ENCODE measurements around the gene HSPB6. TPM values are rescaled to one million over a fixed set of nuclear protein-coding genes. Genes with fewer than 3 reads are reported as not detected.
"Not testable (repeated sequence)": the region's sequence is repeated elsewhere in the genome, so short reads cannot be mapped to it uniquely, and the experiment has no call there.

Gene HSPB6
- total and polyA plus RNA-seq, 2 experiments from 2014 or later, result 14.1 to 220 TPM

- H3K9me3 ChIP-seq (ENCODE audit: low read depth), result no peaks in the 10 kb centered on the region
- H4K20me1 ChIP-seq (ENCODE audit: insufficient read depth), result no peaks in the 10 kb centered on the region
- H3K79me2 ChIP-seq (ENCODE audit: insufficient read depth), result no peaks in the 10 kb centered on the region
- 3 to 8% methylated on average over 9 to 15 of the region's 15 CpGs for WGBS, 2 experiments (ENCODE audit: low coverage in 1 of 2, low lambda C conversion rate in 2 of 2, missing lambda C conversion rate in 2 of 2)
- no peak overlapping the region for H2AFZ ChIP-seq
- H3F3A ChIP-seq (ENCODE audit: insufficient read depth), result no peaks in the 10 kb centered on the region
- no peaks in the 10 kb centered on the region for H3K9me2 ChIP-seq (ENCODE audit: insufficient read depth)
- in situ Hi-C loops (cut with MboI), result no loop called here
- no peak overlapping the region for H3K4me3 ChIP-seq
- no peak for DNase-seq
- no peak for TF ChIP-seq EZH2phosphoT487 (IDR thresholded peaks at IDR 0.05; ENCODE audit: insufficient read depth, low read depth)
- H3K27me3 ChIP-seq (replicated peaks; ENCODE audit: insufficient read depth), result peaks cover 34% of the 10 kb centered on the region
- H3K36me3 ChIP-seq (ENCODE audit: low read depth), result no peaks in the 10 kb centered on the region
- H3K4me1 ChIP-seq (ENCODE audit: insufficient read depth), result no peaks in the 10 kb centered on the region
- no peak overlapping the region for H3K4me2 ChIP-seq (ENCODE audit: unreplicated experiment)
- no peak overlapping the region for H3K27ac ChIP-seq
- no peak overlapping the region for H3K9ac ChIP-seq
These were observed 40.8 kb upstream of the HSPB6 start for GRCh38 chr19:35797663-35798062.

- in situ Hi-C loops (cut with MboI), result no loop called here
- H3K9ac ChIP-seq, result no peak overlapping the region
- H4K20me1 ChIP-seq (ENCODE audit: insufficient read depth), result no peaks in the 10 kb centered on the region
- H3K36me3 ChIP-seq (ENCODE audit: low read depth), result no peaks in the 10 kb centered on the region
- no peaks in the 10 kb centered on the region for H3F3A ChIP-seq (ENCODE audit: insufficient read depth)
- TF ChIP-seq EZH2phosphoT487 (IDR thresholded peaks at IDR 0.05; ENCODE audit: insufficient read depth, low read depth) (no peak), EZH2 (IDR thresholded peaks at IDR 0.05; ENCODE audit: insufficient read depth, poor library complexity, severe bottlenecking) (no peak)
- H3K27ac ChIP-seq, result no peak overlapping the region
- no peak overlapping the region for H3K4me3 ChIP-seq
- no peaks in the 10 kb centered on the region for H3K9me2 ChIP-seq (ENCODE audit: insufficient read depth)
- no peak for DNase-seq
- no peaks in the 10 kb centered on the region for H3K4me1 ChIP-seq (ENCODE audit: insufficient read depth)
- H2AFZ ChIP-seq, result no peak overlapping the region
- H3K27me3 ChIP-seq (replicated peaks; ENCODE audit: insufficient read depth), result peaks cover 34% of the 10 kb centered on the region
- no peaks in the 10 kb centered on the region for H3K79me2 ChIP-seq (ENCODE audit: insufficient read depth)
- no peak overlapping the region for H3K4me2 ChIP-seq (ENCODE audit: unreplicated experiment)
- WGBS, 2 experiments (ENCODE audit: low coverage in 1 of 2, low lambda C conversion rate in 2 of 2, missing lambda C conversion rate in 2 of 2), result 15 to 18% methylated on average over 23 to 39 of the region's 39 CpGs
- H3K9me3 ChIP-seq (ENCODE audit: low read depth), result no peaks in the 10 kb centered on the region
These were observed 40.1 kb upstream of the HSPB6 start for GRCh38 chr19:35796645-35797542.

GRCh38 chr19:35795564-35795963 is 38.7 kb upstream of the HSPB6 start:
- H3K9me3 ChIP-seq (ENCODE audit: low read depth); H4K20me1 ChIP-seq (ENCODE audit: insufficient read depth); H3K9me2 ChIP-seq (ENCODE audit: insufficient read depth); H3K4me2 ChIP-seq (ENCODE audit: unreplicated experiment); H3K9ac ChIP-seq; in situ Hi-C loops (cut with MboI); H3K79me2 ChIP-seq (ENCODE audit: insufficient read depth); H2AFZ ChIP-seq; H3F3A ChIP-seq (ENCODE audit: insufficient read depth); H3K27ac ChIP-seq; H3K4me1 ChIP-seq (ENCODE audit: insufficient read depth); DNase-seq; H3K4me3 ChIP-seq; H3K36me3 ChIP-seq (ENCODE audit: low read depth): not testable (repeated sequence)
- H3K27me3 ChIP-seq (replicated peaks; ENCODE audit: insufficient read depth), result peaks cover 32% of the 10 kb centered on the region
- WGBS, 2 experiments (ENCODE audit: low coverage in 1 of 2, low lambda C conversion rate in 2 of 2, missing lambda C conversion rate in 2 of 2), result 52 to 80% methylated on average over 1 of the region's 1 CpG

GRCh38 chr19:35793381-35794165 is 36.7 kb upstream of the HSPB6 start:
- H4K20me1 ChIP-seq (ENCODE audit: insufficient read depth), result no peaks in the 10 kb centered on the region
- H3K4me1 ChIP-seq (ENCODE audit: insufficient read depth), result no peaks in the 10 kb centered on the region
- H3K79me2 ChIP-seq (ENCODE audit: insufficient read depth), result no peaks in the 10 kb centered on the region
- no peak for TF ChIP-seq EZH2phosphoT487 (IDR thresholded peaks at IDR 0.05; ENCODE audit: insufficient read depth, low read depth)
- TF ChIP-seq EZH2 (IDR thresholded peaks at IDR 0.05; ENCODE audit: insufficient read depth, poor library complexity, severe bottlenecking), result no peak
- WGBS, 2 experiments (ENCODE audit: low coverage in 1 of 2, low lambda C conversion rate in 2 of 2, missing lambda C conversion rate in 2 of 2), result 31 to 36% methylated on average over 7 of the region's 7 CpGs
- H3K27me3 ChIP-seq (replicated peaks; ENCODE audit: insufficient read depth), result peaks cover 26% of the 10 kb centered on the region
- H3K9me3 ChIP-seq (ENCODE audit: low read depth), result no peaks in the 10 kb centered on the region
- H2AFZ ChIP-seq, result no peak overlapping the region
- DNase-seq, result peak; percentile 88
- H3K4me2 ChIP-seq (ENCODE audit: unreplicated experiment), result no peak overlapping the region
- no peaks in the 10 kb centered on the region for H3K9me2 ChIP-seq (ENCODE audit: insufficient read depth)
- in situ Hi-C loops (cut with MboI), result no loop called here
- H3K27ac ChIP-seq, result no peak overlapping the region
- H3K36me3 ChIP-seq (ENCODE audit: low read depth), result no peaks in the 10 kb centered on the region
- no peak overlapping the region for H3K4me3 ChIP-seq
- no peak overlapping the region for H3K9ac ChIP-seq
- H3F3A ChIP-seq (ENCODE audit: insufficient read depth), result no peaks in the 10 kb centered on the region

Data from GM23248 (cell line).